ENCODE data around the gene RALGPS1.

RALGPS1 gene

DNA sequence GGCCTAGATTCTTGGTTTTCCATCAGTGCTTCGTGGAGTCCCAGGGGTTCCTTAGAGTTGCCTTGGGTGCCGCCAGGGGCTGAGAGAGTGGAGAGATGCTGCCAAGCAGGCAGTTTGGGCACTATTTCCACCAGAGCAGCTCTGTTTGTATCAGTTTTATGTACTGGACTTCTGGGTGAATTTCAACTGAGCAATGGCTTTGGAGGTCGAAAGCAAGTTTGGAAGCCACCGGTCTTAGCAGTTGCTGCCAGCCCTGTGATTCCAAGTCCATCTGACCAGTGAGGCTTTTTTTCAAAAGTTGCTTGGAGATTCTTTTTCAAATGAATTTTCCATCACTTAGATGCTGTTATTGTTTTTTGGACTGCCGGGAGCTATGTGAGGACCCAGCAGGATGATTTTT, 139.4 kb downstream of the RALGPS1 start:
- no peak for DNase-seq (ENCODE audit: low read depth)

DNA sequence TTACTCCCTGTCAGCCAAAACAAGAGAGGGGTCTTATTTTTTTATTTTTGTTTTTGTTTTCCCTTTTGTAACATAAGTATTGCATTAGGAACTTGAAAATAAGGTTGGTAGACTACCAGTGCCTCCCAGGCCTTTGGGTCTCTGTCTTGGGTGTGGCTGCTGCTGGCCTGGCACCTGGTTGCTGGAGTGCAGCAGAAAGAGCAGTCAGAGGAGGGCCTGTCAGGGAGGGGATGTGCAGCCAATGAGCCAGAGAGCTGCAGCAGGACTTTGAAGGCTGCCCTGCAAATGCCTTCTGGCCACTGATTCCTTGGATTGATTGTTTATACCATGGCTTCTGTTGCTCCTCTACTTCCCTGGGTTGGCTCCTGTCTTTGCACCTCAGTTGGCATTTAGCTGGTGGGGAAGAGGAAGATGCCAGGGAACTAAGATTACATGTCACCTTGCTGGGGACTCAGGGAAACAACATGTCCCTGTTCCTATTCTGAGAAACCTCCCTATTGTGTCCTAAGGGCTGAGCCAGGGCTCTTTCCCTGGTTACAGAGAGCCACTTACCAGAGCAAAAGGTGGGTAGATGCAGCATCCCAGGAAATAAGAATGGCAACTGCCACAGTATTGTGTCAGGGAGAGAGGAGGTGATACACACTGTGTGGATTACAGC, 141.3 kb downstream of the RALGPS1 start:
- DNase-seq (ENCODE audit: low read depth), result no peak

DNA sequence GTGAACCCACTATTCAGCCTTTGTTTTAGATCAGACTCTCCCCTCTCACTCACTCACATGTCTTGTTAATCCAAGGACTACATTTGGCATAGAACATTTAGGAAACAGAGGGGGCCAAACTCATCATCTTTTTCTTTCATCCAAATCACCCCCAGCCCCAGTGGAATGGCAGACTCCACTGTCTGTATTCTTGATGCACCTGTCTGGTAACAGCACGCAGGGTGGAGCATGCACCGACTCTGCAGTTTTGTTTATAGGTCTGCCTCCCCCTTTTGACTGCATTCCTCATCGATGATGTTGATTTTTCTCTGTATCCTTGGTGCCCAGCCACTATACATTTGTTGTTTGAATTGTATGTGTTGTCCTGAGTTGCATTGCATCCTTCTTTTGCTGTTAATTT, 141.9 kb downstream of the RALGPS1 start:
- no peak for DNase-seq (ENCODE audit: low read depth)

DNA sequence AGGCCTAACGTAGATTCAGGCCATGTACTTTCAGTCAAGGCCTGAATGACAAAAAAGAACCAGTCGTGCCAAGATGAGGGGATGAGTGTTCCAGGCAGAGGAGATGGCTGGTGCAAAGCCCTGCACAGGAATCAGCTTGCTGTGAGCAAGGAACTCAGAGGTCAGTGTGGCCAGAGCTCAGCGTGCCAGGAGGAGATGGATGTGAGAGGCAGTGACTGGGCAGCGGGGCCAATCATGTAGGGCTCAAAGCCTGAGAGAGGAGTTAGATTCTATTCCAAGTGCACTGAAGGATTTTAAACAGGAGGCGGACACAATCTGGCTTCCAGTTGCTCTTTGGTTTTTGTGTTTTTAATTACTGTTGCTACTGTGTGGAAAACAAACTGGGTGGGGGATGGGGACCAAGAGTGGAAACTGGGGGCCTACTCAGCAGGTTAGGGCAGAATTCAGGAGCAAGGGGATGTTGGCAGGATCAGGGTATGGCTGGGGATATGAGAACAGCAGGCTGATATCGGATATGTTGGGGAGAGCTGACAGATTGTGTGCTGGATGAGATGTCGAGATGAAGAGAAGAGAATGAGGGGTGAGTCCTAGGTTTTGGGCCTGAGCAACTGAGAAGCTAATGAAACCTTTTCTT, 143.5 kb downstream of the RALGPS1 start:
- no peak for DNase-seq (ENCODE audit: low read depth)

DNA sequence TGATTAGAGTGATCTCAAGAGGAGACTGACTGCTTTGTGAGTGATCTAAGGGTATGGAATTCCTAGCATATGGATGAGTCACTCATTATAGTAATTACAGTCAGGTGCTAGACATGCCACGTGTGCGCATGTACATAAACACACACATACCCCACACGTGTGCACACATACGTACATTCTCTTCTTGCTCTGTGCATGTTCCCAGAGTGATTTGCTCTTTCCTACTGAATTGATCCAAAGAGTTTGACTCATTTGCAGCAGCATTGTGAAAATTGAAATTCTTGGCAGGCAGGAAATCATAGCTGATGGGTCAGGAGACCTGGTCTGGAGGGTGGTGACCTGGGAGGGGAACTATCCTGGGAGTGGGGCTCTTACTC, 144.1 kb downstream of the RALGPS1 start:
- DNase-seq (ENCODE audit: low read depth), result no peak

DNA sequence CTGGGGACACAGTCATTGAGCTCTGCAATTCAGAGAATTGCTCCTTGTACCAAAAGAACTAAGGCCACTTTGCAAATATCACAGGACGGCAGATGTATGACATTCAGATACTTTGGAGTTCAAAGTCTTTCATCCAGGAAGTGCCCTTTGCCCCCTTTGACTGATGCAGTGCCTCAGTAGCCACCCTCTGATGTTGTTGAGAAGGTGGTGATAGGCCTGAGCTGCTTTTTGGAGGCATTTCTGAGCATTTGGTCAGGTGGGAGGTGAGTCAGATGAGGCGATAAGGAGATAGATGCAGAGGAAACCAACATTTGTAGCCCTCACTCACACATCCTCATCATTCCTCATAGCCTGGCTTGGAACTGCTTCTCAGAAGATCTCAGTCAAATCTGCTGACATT, 144.4 kb downstream of the RALGPS1 start:
- no peak for DNase-seq (ENCODE audit: low read depth)

DNA sequence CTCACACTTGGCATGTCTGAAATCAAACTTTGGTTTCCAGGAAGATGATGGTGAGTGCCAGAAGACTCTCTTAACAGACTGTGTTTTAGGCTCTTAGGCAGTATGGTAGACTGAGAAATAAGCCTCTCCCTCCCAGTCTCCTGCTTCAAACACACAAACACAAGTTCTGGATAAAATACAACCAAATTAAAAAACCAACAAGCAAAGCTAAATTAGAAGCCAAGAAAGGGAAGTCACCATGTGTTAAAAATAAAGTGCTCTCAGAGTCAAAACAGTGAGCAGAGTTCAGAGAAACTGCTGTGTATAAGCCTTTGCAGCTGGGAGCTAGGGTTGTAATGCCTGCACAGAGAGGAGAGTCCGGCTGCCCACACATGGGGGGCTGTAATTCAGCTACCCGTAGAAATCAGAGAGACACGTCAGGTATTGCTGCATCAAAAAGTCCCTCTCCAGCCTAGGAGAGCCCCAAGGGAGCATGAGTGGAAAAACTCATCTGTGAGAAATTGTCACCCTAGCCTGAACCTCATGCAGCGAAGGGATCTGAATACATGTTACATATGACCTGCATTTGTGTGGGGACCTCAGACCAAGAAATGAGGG, 145.3 kb downstream of the RALGPS1 start:
- DNase-seq (ENCODE audit: low read depth), result no peak

DNA sequence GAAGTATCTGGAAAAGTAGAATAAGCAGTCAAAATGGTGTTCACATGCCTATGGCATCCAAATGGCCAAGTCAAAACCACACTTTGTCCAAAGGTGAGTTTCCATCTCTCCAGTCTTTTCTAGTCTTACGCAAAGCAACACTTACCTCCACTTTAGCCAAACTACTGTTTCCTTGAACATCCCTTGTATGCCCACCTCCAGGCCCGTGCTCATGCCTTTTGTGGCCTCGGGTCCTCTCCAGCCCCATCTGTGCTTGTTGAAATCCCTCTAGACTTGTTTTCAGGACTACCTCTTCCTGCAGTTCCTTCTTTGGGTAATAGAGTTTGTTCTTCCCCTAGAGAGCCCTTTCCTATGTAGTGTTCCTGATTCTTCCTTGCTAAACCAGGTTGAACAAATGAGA, 146.8 kb downstream of the RALGPS1 start:
- DNase-seq (ENCODE audit: low read depth), result no peak

DNA sequence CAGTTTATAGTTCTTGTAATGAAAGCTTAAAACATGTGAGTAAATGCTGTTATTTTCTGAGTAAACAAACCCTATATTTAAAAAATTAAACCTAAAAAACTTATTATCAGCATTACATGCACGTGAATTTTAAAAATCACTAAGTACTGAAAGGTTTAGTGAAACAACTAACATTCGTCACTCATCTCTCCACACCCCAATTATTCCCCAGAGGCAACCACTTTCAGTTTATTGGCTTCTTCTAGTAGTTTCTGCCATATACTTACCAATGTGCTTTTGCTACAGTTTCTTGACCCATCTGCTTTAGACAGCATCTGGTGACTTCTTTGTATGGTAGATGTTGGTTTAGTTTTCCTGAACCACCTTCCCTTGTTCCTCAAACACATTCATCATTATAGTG, 149.8 kb downstream of the RALGPS1 start:
- no peak for DNase-seq (ENCODE audit: low read depth)

DNA sequence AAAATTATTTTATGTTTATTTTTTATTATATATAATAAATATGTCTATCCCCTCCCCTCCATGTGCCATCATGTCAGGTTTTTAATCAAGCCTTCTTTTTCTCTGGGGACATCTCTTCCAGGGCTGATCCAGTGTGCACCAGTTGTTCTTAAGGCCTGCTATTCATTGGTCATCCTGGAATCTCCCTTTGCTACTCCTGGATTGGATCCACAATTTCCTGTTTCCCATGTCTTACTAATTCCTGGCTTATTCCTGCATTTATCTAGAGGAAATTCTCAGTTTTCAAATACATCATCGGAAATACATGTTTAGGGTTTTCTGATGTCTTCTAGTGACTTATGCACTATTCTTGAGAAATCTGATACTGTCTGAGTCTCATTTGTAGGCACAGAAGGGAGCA, 151.0 kb downstream of the RALGPS1 start:
- DNase-seq (ENCODE audit: low read depth), result no peak

DNA sequence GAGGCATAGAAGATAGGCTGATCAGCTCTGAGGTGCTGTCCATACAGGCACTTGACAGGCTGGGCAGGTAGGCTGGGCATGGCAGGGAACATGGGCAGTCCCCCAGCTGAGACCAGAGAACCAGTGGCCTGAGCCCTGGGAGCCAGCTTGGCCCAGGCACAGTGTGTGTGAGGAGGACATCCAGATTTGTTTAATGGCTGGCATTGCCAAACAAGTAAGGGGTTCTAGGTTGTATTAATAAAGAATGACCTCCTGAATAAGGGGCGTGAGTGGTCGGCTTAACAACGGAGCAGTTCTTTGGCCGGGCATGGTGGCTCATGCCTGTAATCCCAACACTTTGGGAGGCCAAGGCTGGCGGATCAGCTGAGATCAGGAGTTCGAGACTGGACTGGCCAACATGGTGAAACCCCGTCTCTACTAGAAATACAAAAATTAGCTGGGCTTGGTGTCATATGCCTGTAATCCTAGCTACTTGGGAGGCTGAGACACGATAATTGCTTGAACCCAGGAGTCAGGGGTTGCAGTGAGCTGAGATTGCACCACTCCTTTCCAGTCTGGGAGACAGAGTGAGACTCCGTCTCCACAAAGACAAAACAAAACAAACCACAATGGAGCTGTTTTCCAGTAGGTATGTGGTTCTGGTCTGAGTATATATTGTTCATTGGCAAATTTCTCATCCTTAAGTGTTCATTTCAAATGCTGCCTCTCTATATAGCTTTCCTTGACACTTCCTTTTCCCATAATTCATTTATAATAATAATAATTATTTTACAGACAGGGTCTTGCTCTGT, 151.7 kb downstream of the RALGPS1 start:
- DNase-seq (ENCODE audit: low read depth), result no peak

DNA sequence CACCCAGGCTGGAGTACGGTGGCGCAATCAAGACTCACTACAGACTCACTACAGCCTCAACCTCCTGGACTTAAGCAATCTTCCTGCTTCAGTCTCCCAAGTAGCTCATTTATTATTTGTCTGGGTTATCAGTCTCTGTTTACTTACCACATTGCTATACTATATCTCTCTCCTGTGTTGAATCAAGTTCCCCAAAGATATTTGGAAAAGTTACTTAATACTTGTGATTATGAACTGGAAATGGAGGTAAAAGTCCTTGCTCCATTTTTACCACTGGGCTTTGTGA, 152.2 kb downstream of the RALGPS1 start:
- no peak for DNase-seq (ENCODE audit: low read depth)

DNA sequence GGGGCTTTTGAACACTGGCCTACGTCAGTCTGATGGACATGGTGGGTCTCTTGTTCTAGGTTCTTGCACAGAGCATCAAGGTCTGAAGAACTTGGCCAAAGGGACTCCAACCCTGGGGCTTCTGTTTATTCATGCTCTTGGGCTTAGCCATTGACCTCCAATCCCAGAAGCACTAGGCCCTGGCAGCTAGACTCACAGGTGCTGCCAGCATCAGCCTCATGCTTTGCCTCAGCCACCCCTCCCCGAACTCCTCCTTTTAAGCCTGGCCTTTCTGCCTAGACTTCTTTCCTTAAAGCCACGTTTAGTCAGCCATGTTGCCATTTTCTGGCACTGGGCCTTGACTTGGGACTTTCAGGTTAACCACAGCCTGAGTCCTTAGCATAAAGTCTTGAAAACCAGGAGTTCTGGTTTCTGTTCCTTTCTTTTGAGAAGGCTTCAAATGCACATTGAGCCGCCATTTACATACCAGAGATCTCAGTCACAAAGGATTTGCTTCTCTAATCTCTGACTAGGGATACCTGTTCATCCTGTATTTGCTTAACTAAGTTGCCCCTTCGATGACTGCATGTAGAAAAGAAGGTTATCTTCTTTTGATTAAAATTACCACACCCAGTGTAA, 153.1 kb downstream of the RALGPS1 start:
- DNase-seq (ENCODE audit: low read depth), result no peak

DNA sequence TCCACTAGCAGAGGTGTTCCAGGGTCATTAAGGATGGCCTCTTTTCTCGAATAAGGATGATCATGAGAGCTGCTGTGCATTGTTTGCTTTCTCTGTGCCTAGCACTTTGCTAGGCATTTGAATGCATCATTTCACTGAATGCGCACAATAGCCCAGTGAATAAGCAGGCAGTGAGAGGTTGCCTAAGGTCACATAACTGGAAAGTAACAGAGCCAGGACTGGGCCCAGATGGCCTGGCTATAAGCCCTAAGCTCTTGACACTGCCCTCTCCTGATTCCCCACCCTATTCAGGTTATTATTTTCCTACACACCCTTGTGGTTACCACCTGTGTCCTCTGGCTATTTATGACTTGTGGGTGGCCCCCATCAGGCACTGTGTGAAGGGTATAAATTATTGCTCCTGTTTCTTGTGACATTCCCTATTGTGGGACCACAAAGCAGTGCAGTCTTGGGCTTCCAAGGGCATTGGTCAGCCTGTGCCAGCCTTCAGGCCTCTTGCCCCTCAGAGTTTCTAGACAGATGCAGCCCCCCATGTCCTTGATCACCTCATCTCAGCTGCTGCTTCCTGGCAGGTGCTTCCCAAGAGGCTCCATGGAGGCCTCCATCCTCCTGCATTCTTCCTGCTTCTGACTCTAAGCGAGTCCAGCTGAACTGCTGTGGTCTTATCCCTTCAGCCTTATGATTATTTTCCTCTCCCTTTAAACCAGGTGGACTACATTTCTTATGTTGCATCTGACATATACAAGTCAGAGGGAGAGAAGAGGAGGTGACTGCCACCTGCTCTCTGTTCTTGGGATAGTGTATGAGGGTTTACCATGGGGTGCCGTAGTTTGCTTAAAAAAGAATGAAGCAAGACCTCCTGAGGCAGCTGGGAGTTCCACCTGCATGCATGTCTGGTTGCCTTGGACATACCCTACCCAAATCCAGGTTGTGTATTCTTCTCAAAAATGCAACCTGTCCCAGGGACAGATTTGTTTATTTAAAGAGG, 160.3 kb downstream of the RALGPS1 start:
- no peak for DNase-seq (ENCODE audit: low read depth)

DNA sequence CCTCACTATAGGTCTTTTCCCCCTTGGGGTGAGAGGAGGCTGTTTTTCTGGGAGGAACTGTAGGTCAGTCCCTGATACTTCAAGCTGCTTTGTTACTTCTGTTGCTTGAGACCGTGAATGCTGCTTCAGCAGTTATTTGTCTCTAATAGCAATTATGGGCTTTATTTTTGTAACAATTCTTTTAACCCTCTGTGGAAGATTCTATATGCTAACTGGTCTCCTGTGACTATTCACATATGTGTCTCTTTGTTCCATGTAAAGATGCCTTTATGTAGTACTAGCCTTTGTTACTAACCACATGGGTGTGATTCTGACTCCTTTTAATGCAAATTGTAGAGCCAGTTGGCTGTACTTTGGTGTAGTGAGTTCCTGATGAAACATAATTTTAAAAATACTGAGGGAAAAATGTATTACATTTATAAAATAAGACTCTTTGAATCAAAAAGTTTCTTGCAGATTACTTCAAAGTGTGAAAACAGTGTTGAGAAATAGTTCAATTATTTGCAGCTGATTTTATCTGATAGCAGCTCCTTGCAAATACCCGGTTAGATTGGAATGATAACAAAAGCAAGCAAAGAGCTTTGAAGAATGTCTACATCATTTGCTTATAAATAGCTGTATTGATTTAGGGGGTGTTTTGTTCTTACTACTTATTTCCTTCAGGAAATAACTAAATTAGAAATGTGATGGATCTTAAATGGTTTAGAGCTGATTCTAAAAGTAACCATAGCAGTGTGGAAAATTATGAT, 161.2 kb downstream of the RALGPS1 start:
- DNase-seq (ENCODE audit: low read depth), result no peak

DNA sequence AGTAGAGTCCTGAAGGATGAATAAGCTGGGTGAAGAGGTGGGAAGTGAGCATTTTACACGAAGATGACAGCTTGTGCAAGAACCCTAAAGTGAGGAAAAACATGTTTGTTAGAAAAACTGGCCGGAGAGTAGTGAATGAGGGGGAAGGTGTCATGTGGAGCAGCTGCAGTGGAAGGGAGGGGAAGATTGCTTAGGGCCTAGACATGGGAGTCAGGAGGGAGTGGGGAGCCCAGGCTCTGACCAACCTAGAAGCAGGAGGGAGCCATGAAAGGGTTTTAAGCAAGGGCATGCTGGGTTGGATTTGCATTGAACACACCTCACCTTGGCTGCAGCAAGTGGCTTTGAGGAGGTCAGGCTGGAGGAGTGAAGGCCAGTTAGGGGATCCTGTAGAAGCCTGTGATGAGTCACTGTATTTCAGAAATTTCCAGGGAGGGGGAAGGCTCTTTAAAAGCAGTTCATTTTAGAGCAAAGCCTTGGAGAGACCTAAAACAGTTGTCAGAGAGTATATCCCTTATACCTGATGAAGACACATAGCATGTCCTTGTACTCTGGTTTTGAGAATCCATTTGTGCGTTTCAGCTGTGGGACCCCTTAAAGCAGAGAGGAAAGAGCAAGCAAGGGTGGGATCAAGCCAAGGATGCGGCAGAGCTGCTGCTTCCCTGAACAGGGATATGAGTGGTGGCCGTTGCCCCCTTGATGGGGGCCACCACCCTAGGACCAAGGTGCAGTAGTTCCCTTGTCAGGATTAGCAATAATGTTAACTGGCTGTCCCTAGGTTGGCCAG, 162.5 kb downstream of the RALGPS1 start:
- no peak for DNase-seq (ENCODE audit: low read depth)

DNA sequence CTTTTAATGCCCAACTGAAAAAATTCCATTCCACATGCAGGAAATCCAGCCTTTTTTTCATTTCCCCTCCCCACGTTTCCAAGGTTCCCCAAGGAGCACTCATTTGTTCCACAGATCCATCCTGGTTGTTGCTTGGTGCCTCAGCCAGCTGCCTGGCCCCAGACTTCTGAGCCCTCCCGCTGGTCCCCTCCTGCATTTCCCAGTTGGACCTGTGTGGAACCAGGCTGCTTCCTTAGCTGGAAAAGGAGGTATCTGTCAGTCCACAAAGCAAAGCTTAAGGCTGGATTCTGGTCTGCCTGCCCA, 163.0 kb downstream of the RALGPS1 start:
- DNase-seq (ENCODE audit: low read depth), result no peak

DNA sequence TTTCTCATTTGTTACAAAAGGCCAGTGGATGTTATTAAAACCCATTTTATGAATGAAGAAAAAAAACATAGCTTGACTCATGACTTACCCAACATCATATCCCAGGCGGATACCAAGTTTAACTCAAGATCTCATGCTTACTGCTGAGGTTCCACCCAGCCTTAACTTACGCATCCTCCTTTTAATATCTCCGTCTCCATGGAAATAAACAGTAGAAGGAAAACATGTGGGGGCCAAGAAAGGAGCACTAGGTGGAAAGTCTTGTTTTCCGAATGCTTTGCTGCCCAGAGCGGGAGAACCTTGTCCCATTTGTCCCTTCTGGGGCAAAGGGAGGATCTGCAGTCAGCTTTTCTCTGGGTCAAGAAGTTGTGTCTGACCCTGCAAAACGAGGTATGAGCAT, 163.8 kb downstream of the RALGPS1 start:
- no peak for DNase-seq (ENCODE audit: low read depth)

DNA sequence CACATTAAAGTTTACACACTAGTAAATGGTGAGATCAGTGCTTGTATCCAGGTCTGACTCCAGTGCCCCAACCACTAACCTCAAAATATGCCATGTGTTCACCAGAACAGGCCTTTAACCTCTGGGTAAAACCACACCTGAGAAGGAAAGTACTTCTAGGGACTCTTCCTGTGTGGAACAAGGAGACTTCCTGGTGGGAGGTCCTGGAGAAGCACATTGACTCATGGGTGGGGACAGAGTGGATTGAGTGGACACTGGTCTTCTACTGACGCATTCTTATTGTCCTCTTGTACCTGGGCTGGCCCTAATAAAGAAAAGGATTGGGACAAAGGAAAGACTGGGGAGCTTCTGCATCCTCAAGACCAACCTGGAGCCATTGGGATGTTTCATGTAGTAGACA, 164.4 kb downstream of the RALGPS1 start:
- DNase-seq (ENCODE audit: low read depth), result no peak

DNA sequence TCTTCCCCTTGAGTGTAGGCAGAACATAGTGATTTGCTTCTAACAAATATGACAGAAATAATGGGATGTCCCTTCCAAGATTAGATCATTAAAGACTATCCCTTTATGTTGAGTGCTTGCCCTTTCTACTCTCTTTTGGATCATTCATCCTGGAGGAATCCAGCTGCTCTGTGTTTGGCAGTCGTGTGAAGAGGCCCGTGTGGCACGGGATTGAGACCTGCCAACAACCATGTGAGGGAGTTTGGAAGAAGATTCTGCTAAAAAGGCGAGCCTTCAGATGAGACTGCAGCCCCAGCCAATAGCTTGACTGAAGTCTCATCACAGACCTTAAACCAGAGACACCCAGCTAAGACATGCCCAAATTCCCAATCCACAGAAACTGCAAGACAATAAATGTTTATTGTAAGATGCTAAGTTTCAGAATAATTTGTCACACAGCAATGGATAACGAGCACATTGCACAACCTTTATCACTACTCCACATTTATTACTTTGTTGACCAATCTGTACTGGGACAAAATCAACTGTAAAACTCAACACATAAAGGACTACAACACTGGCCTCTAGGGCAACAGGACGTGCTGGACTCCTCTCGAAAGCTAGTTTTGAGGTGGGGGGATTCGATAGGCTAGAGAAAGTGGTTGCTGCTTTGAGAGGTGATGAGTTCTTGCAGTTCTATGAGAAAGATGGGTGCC, 165.0 kb downstream of the RALGPS1 start:
- DNase-seq (ENCODE audit: low read depth), result no peak

Measured in T-helper 22 cell (primary cell).